HepG2 (cell line): ENCODE measurements around the gene ING5. TPM values are rescaled to one million over a fixed set of nuclear protein-coding genes. Genes with fewer than 3 reads are reported as not detected.

Experiments
- ATAC-seq: fragments of 200-7000 bp; cut with Tn5 transposase; 3 replicates; pipeline ENCODE4 v1.9.1; 2020; ENCODE audit warnings: mild to moderate bottlenecking, moderate library complexity
- BruUV-seq: library from RNA; stranded (reverse); fragments of 400-500 nt; replicated peaks from 2 replicates; lab custom pipeline; 2021; lab: Mats Ljungman, UMichigan
- CTCF ChIA-PET: fragments of 300-600 bp; formaldehyde crosslinking; extraction: SDS; loops from one replicate; lab custom pipeline; 2021; ENCODE audit warnings: low total read pairs, inconsistent platforms, low intra/inter-chr PET ratio; lab: Yijun Ruan, JAX
- POLR2A ChIA-PET: fragments of 350-600 bp; sonication (Branson Sonifier 250); formaldehyde crosslinking; loops from one replicate; lab custom pipeline; 2020; ENCODE audit warnings: antibody characterized with exemption, inconsistent platforms; lab: Yijun Ruan, JAX
- DNase-seq: peaks from one replicate; pipeline ENCODE4 v3.0.0-alpha.2; 2015; ENCODE audit warnings: low spot score
- FAIRE-seq: peaks from 3 replicates; lab custom pipeline; 2011; peaks lifted over from hg19 to GRCh38; lab: Jason Lieb, UNC
- H2AFZ ChIP-seq: one replicate; pipeline ENCODE4 v1.6.1; 2011; ENCODE audit warnings: low read length, inconsistent platforms
- H3K27ac ChIP-seq: fragments of 300-600 bp; 3 replicates; pipeline ENCODE4 v1.8.0; 2011; ENCODE audit warnings: mixed run types, mild to moderate bottlenecking, mixed read lengths, low read length, inconsistent platforms; ENCODE audit not compliant: insufficient read depth; ENCODE audit errors: extremely low read length
- H3K27me3 ChIP-seq, 2 experiments: fragments of 200-600 bp in 1 of 2; 2 replicates in 1 of 2; 3 replicates in 1 of 2; pipeline versions ENCODE4 v1.6.0 to v1.8.0; 2011; ENCODE audit warnings: low read length in 2 of 2, mild to moderate bottlenecking in 2 of 2, moderate library complexity in 2 of 2, inconsistent platforms in 1 of 2; ENCODE audit not compliant: insufficient read depth in 2 of 2, control insufficient read depth in 1 of 2
- H3K36me3 ChIP-seq, 2 experiments: fragments of 200-600 bp in 1 of 2; replicated peaks in 1 of 2; 2 replicates in 1 of 2; 3 replicates in 1 of 2; pipeline versions ENCODE4 v1.5.1 to v1.8.0; 2011; ENCODE audit warnings: low read length in 2 of 2, inconsistent platforms in 1 of 2; ENCODE audit not compliant: insufficient read depth in 2 of 2, control insufficient read depth in 1 of 2
- H3K4me1 ChIP-seq: 2 replicates; pipeline ENCODE4 v1.5.1; 2012; ENCODE audit warnings: low read length, inconsistent platforms; ENCODE audit not compliant: insufficient read depth
- H3K4me2 ChIP-seq: 2 replicates; pipeline ENCODE4 v1.6.0; 2011; ENCODE audit warnings: low read depth, low read length, inconsistent platforms
- H3K4me3 ChIP-seq, 3 experiments: fragments of 200-600 bp in 1 of 3; sonication (generic), shearing (Covaris generic) in 1 of 3; replicated peaks in 1 of 3; 2 replicates each; pipeline ENCODE4 v1.5.1; 2011 to 2016; ENCODE audit warnings: low read length in 3 of 3, inconsistent platforms in 2 of 3, low read depth in 2 of 3, mild to moderate bottlenecking in 2 of 3, control low read depth in 1 of 3, mixed read lengths in 1 of 3; ENCODE audit not compliant: insufficient read depth in 1 of 3
- H3K79me2 ChIP-seq: one replicate; pipeline ENCODE4 v1.6.1; 2011; ENCODE audit warnings: low read length, inconsistent platforms; ENCODE audit not compliant: insufficient read depth
- H3K9ac ChIP-seq: 2 replicates; pipeline ENCODE4 v1.6.0; 2011; ENCODE audit warnings: mild to moderate bottlenecking, low read depth, low read length, inconsistent platforms; ENCODE audit not compliant: insufficient read depth
- H3K9me3 ChIP-seq: 2 replicates; pipeline ENCODE4 v1.5.1; 2012; ENCODE audit warnings: mild to moderate bottlenecking, low read length
- H4K20me1 ChIP-seq: 2 replicates; pipeline ENCODE4 v1.6.0; 2011; ENCODE audit warnings: inconsistent platforms, mild to moderate bottlenecking, low read length, moderate library complexity; ENCODE audit not compliant: insufficient read depth
- KDM3A ChIP-seq: IDR thresholded peaks from 2 replicates; pipeline ENCODE4 v1.6.1; 2018; ENCODE audit warnings: low read depth, missing compliant biosample characterization
- NFRKB ChIP-seq: fragments of 450-650 bp; IDR thresholded peaks from 2 replicates; pipeline ENCODE4 v1.6.1; 2017
- ONECUT2 ChIP-seq: sonication (generic); formaldehyde crosslinking; IDR thresholded peaks from 2 replicates; pipeline ENCODE4 v1.4.0; 2020; ENCODE audit warnings: missing genetic modification reagents
- SETDB1 ChIP-seq: sonication (generic); formaldehyde crosslinking; IDR thresholded peaks from 2 replicates; pipeline ENCODE4 v1.5.1; 2020; ENCODE audit warnings: missing genetic modification reagents, mild to moderate bottlenecking, borderline replicate concordance
- SRY ChIP-seq: sonication (generic); formaldehyde crosslinking; IDR thresholded peaks from 2 replicates; pipeline ENCODE4 v1.8.0; 2022; ENCODE audit warnings: mild to moderate bottlenecking, missing genetic modification reagents
- TCF7L2 ChIP-seq: IDR thresholded peaks from 2 replicates; pipeline ENCODE4 v1.6.1; 2011; ENCODE audit warnings: mild to moderate bottlenecking, low read depth, low read length, moderate library complexity
- ZFAT ChIP-seq: sonication (generic); formaldehyde crosslinking; conservative IDR thresholded peaks from 2 replicates; pipeline ENCODE4 v1.8.1; 2023; ENCODE audit warnings: missing genetic modification reagents, inconsistent platforms
- ZMYM2 ChIP-seq: sonication (generic); formaldehyde crosslinking; IDR thresholded peaks from 2 replicates; pipeline ENCODE4 v1.8.0; 2022; ENCODE audit warnings: mild to moderate bottlenecking, missing genetic modification reagents
- ZNF121 ChIP-seq: sonication (generic); formaldehyde crosslinking; IDR thresholded peaks from 2 replicates; pipeline ENCODE4 v1.5.0; 2020; ENCODE audit warnings: mild to moderate bottlenecking, missing genetic modification reagents
- ZNF589 ChIP-seq: sonication (generic); formaldehyde crosslinking; conservative IDR thresholded peaks from 2 replicates; pipeline ENCODE4 v1.8.0; 2022; ENCODE audit warnings: mild to moderate bottlenecking, moderate library complexity, missing genetic modification reagents
- ZNF670 ChIP-seq: sonication (generic); formaldehyde crosslinking; IDR thresholded peaks from 2 replicates; pipeline ENCODE4 v1.8.0; 2022; ENCODE audit warnings: mild to moderate bottlenecking, missing genetic modification reagents, borderline replicate concordance
- ZNF782 ChIP-seq: sonication (generic); formaldehyde crosslinking; IDR thresholded peaks from 2 replicates; pipeline ENCODE4 v1.4.0; 2020; ENCODE audit warnings: missing genetic modification reagents, mild to moderate bottlenecking, borderline replicate concordance
- WGBS: methylation state at CpG from one replicate; pipeline ENCODE4 v1.1.6; 2017; ENCODE audit warnings: low lambda C conversion rate; 5-methylcytosine and 5-hydroxymethylcytosine counted together
- in situ Hi-C: cut with HindIII; loops from 2 replicates; pipeline ENCODE4 v1.10.0; 2017; ENCODE audit warnings: low pct_unique_long_range_greater_than_20kb; ENCODE audit not compliant: extremely low pct_ligation_motif_present
- intact Hi-C: fragments of 100-400 bp; cut with micrococcal nuclease; formaldehyde crosslinking; loops from one replicate; pipeline ENCODE4 v1.10.0; 2022; ENCODE audit not compliant: unreplicated experiment
- polyA plus RNA-seq, 8 experiments: library from polyadenylated mRNA; depleted of rRNA in 3 of 8; stranded (reverse) in 7 of 8; unstranded in 1 of 8; fragments of >200 nt; fragmentation: Illumina TruSeq in 4 of 8; extraction: Trizol in 4 of 8; gene quantifications; 2 replicates each; pipeline versions ENCODE4 v1.2.1 to v1.2.3, GENCODE V29; 2011 to 2016; ENCODE audit warnings: low read depth in 4 of 8, missing spikeins in 1 of 8, mixed read lengths in 1 of 8; ENCODE audit not compliant: insufficient read depth in 1 of 8
- total RNA-seq, 5 experiments: library from RNA; depleted of rRNA; stranded (reverse); fragments of >200 nt; fragmentation: Illumina TruSeq; extraction: Trizol; gene quantifications; 2 replicates each; pipeline ENCODE4 v1.2.3, GENCODE V29; 2016; ENCODE audit warnings: low read depth in 1 of 5
- TF ChIP-seq, protein P1 (sequence below): sonication (generic); formaldehyde crosslinking; conservative IDR thresholded peaks from 2 replicates; pipeline ENCODE4 v1.4.0; 2020; ENCODE audit warnings: mild to moderate bottlenecking, missing genetic modification reagents, moderate library complexity

Gene ING5
- total and polyA plus RNA-seq, 2 of the 13 experiments (the other 11 are each of a cell fraction or from before 2014, with no cell fraction given): 61.9 to 71.9 TPM

DNA sequence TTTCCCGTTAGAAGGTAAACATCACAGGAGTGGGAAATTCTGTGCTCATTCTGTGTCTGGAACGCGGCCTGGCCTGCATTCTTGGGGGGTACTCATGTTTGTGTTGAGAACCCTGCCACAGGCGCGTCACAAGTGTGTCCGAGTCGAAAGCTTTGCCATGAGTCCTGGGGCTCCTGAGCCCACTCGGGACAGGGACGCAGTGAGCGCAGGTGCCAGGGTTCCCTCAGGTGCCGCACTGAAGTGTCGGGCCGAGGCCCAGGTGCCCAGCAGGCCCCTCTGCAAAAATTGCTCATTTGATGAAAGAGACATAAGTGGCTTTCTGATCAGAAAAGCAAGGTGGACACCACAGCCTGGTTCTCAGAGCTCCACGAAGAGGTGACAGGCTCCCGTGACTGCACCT is 37.3 kb downstream of the ING5 start:
- intact Hi-C loops: no loop called here
- H3K4me3 ChIP-seq: no peak overlapping the region
- ChIA-PET POLR2A (interaction anchor here (1.0 to 2.2 kb wide), 3 partner anchors 34 to 37 kb away, joined by 3 to 20 read pairs (median 7); partner anchors contain the start of gene ING5), CTCF (no interaction called here)
- no peak overlapping the region for H3K4me2 ChIP-seq
- peaks cover 7% of the 10 kb centered on the region in 2 experiments; a peak in 3 of 5 replicates for H3K36me3 ChIP-seq
- H3K9ac ChIP-seq: no peak overlapping the region
- no peaks in the 10 kb centered on the region for H4K20me1 ChIP-seq
- H3K9me3 ChIP-seq: no peaks in the 10 kb centered on the region
- no peak for DNase-seq
- peaks cover 3% of the 10 kb centered on the region for H3K79me2 ChIP-seq
- TF ChIP-seq KDM3A (CRISPR knock-in tag): no peak
- no peak for TF ChIP-seq TCF7L2
- no peak for TF ChIP-seq ZNF589
- no peak for TF ChIP-seq ZNF782 (CRISPR knock-in tag)
- TF ChIP-seq NFRKB: no peak
- no peak for TF ChIP-seq ZFAT (CRISPR knock-in tag)
- no peak for TF ChIP-seq ZMYM2
- TF ChIP-seq, protein P1, sequence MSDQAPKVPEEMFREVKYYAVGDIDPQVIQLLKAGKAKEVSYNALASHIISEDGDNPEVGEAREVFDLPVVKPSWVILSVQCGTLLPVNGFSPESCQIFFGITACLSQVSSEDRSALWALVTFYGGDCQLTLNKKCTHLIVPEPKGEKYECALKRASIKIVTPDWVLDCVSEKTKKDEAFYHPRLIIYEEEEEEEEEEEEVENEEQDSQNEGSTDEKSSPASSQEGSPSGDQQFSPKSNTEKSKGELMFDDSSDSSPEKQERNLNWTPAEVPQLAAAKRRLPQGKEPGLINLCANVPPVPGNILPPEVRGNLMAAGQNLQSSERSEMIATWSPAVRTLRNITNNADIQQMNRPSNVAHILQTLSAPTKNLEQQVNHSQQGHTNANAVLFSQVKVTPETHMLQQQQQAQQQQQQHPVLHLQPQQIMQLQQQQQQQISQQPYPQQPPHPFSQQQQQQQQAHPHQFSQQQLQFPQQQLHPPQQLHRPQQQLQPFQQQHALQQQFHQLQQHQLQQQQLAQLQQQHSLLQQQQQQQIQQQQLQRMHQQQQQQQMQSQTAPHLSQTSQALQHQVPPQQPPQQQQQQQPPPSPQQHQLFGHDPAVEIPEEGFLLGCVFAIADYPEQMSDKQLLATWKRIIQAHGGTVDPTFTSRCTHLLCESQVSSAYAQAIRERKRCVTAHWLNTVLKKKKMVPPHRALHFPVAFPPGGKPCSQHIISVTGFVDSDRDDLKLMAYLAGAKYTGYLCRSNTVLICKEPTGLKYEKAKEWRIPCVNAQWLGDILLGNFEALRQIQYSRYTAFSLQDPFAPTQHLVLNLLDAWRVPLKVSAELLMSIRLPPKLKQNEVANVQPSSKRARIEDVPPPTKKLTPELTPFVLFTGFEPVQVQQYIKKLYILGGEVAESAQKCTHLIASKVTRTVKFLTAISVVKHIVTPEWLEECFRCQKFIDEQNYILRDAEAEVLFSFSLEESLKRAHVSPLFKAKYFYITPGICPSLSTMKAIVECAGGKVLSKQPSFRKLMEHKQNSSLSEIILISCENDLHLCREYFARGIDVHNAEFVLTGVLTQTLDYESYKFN (CRISPR knock-in tag): no peak
- TF ChIP-seq SRY (CRISPR knock-in tag): no peak
- no peak for TF ChIP-seq ZNF670 (CRISPR knock-in tag)
- TF ChIP-seq ONECUT2: no peak
- TF ChIP-seq SETDB1 (CRISPR knock-in tag): no peak
- no peak for TF ChIP-seq ZNF121 (CRISPR knock-in tag)
- TF ChIP-seq, all 625 proteins: peak for 0
- WGBS: 90% methylated on average over 12 of the region's 15 CpGs
- H3K4me1 ChIP-seq: peaks cover 42% of the 10 kb centered on the region
- FAIRE-seq: no peak
- ATAC-seq: no peak
- no peak overlapping the region for H2AFZ ChIP-seq
- no peaks in the 10 kb centered on the region; a peak in 2 of 5 replicates for H3K27me3 ChIP-seq
- in situ Hi-C loops: loop anchor here (10.0 kb wide), 1 partner anchor 136 kb away; no protein-coding TSS in a partner anchor
- no TSS peak for BruUV-seq
- H3K27ac ChIP-seq: no peak overlapping the region
